Suprapubic skin (tissue), 4 donors: ENCODE measurements around the gene TMED10. TPM values are rescaled to one million over a fixed set of nuclear protein-coding genes. Genes with fewer than 3 reads are reported as not detected.

Experiments used
- DNase-seq, 2 donors: peaks; one replicate each; pipeline ENCODE4 v3.0.0-alpha.2; 2019; ENCODE audit warnings: low spot score in 2 of 2
- H3K27ac ChIP-seq: fragments of 200-600 bp; sonication (generic); one replicate; pipeline ENCODE4 v1.5.1; 2019
- H3K27me3 ChIP-seq: fragments of 200-600 bp; sonication (generic); one replicate; pipeline ENCODE4 v1.5.1; 2019
- H3K36me3 ChIP-seq: fragments of 200-600 bp; sonication (generic); one replicate; pipeline ENCODE4 v1.5.1; 2019
- H3K4me1 ChIP-seq: fragments of 200-600 bp; sonication (generic); one replicate; pipeline ENCODE4 v1.5.1; 2019
- H3K4me3 ChIP-seq: fragments of 200-600 bp; sonication (generic); one replicate; pipeline ENCODE4 v1.5.1; 2019; ENCODE audit warnings: mild to moderate bottlenecking
- H3K9me3 ChIP-seq: fragments of 200-600 bp; sonication (generic); one replicate; pipeline ENCODE4 v1.5.1; 2019
- EP300 ChIP-seq: sonication (generic); formaldehyde crosslinking; IDR thresholded peaks from one replicate; pipeline ENCODE4 v1.6.1; 2017; ENCODE audit warnings: antibody characterized with exemption
- POLR2A ChIP-seq, 2 donors: fragments of 450-650 bp; IDR thresholded peaks; one replicate each; pipeline ENCODE4 v1.6.1; 2017; ENCODE audit warnings: antibody characterized with exemption in 2 of 2, mild to moderate bottlenecking in 2 of 2, moderate library complexity in 2 of 2
- POLR2AphosphoS5 ChIP-seq, 3 donors: sonication (generic); formaldehyde crosslinking; IDR thresholded peaks; one replicate each; pipeline ENCODE4 v1.6.1; 2017; ENCODE audit warnings: antibody characterized with exemption in 3 of 3
- WGBS: methylation state at CpG from one replicate; pipeline ENCODE4 v1.1.5; 2018; 5-methylcytosine and 5-hydroxymethylcytosine counted together
- total RNA-seq, 4 donors: library from RNA; depleted of rRNA; stranded (reverse); fragments of >200 nt; gene quantifications; one replicate each; pipeline ENCODE4 v1.1.0, GENCODE V29; 2016
- TF ChIP-seq, protein P1 (sequence below), 2 donors: fragments of 200-600 bp in 1 of 2; fragments of 450-650 bp in 1 of 2; sonication (generic) in 1 of 2; IDR thresholded peaks; one replicate each; pipeline ENCODE4 v1.5.1; 2016 to 2019; ENCODE audit warnings: antibody characterized with exemption in 2 of 2, mild to moderate bottlenecking in 1 of 2, moderate library complexity in 1 of 2

Gene TMED10
- total RNA-seq, 4 donors from 2014 or later, result 123 to 235 (median 198) TPM

- Histone ChIP-seq H3K27ac (no peak overlapping the region), H3K9me3 (no peaks in the 10 kb centered on the region), H3K36me3 (no peaks in the 10 kb centered on the region), H3K4me3 (no peak overlapping the region), H3K27me3 (no peaks in the 10 kb centered on the region), H3K4me1 (no peaks in the 10 kb centered on the region)
- DNase-seq, result no peak
- 71% methylated on average over 4 of the region's 4 CpGs for WGBS
- no peak for TF ChIP-seq EP300
- TF ChIP-seq POLR2A (IDR thresholded peaks at IDR 0.05), result no peak
- no peak for TF ChIP-seq POLR2AphosphoS5 (IDR thresholded peaks at IDR 0.05)
- TF ChIP-seq, protein P1, sequence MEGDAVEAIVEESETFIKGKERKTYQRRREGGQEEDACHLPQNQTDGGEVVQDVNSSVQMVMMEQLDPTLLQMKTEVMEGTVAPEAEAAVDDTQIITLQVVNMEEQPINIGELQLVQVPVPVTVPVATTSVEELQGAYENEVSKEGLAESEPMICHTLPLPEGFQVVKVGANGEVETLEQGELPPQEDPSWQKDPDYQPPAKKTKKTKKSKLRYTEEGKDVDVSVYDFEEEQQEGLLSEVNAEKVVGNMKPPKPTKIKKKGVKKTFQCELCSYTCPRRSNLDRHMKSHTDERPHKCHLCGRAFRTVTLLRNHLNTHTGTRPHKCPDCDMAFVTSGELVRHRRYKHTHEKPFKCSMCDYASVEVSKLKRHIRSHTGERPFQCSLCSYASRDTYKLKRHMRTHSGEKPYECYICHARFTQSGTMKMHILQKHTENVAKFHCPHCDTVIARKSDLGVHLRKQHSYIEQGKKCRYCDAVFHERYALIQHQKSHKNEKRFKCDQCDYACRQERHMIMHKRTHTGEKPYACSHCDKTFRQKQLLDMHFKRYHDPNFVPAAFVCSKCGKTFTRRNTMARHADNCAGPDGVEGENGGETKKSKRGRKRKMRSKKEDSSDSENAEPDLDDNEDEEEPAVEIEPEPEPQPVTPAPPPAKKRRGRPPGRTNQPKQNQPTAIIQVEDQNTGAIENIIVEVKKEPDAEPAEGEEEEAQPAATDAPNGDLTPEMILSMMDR (IDR thresholded peaks at IDR 0.05), result no peak
Measured at GRCh38 chr14:75213172-75213571, 36.8 kb upstream of the TMED10 start.

DNA sequence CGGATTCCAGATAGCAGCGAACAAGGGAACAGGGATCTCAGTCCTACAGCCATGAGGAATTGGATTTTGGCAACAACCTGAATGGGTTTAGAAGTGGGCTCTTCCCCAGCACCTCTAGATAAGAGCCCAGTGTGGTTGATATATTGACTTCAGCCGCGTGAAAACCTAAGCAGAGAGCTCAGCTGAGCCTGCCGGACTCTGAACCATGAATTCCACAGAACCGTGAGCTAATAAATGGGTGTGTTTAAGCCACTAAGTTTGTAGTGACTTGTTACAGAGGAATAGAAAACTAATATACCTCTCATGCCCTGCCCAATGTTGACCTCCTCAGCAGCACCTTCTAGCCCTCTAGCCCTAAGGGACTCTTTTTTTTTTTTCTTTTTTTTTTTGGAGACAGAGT is 32.4 kb upstream of the TMED10 start:
- no peak overlapping the region for H3K4me3 ChIP-seq

GRCh38 chr14:75206190-75206589 is 29.8 kb upstream of the TMED10 start:
- Histone ChIP-seq H3K27me3 (no peaks in the 10 kb centered on the region), H3K27ac (no peak overlapping the region), H3K4me1 (peaks cover 22% of the 10 kb centered on the region), H3K9me3 (no peaks in the 10 kb centered on the region), H3K4me3 (no peak overlapping the region), H3K36me3 (no peaks in the 10 kb centered on the region)
- no peak for DNase-seq
- no peak for TF ChIP-seq POLR2A (IDR thresholded peaks at IDR 0.05)
- TF ChIP-seq POLR2AphosphoS5 (IDR thresholded peaks at IDR 0.05), result no peak
- TF ChIP-seq, protein P1 (IDR thresholded peaks at IDR 0.05), result no peak
- TF ChIP-seq EP300, result no peak
- 92% methylated on average over 3 of the region's 3 CpGs for WGBS

More for the DNA sequence above, 32.4 kb upstream of the TMED10 start:
- no peak for DNase-seq
- Histone ChIP-seq H3K4me1 (peaks cover 13% of the 10 kb centered on the region), H3K27ac (no peak overlapping the region), H3K9me3 (no peaks in the 10 kb centered on the region), H3K27me3 (no peaks in the 10 kb centered on the region), H3K36me3 (no peaks in the 10 kb centered on the region)
- no peak for TF ChIP-seq POLR2A (IDR thresholded peaks at IDR 0.05)
- TF ChIP-seq EP300, result no peak
- TF ChIP-seq POLR2AphosphoS5 (IDR thresholded peaks at IDR 0.05), result no peak
- TF ChIP-seq, protein P1 (IDR thresholded peaks at IDR 0.05), result no peak
- WGBS, result 88% methylated on average over 6 of the region's 6 CpGs

DNA sequence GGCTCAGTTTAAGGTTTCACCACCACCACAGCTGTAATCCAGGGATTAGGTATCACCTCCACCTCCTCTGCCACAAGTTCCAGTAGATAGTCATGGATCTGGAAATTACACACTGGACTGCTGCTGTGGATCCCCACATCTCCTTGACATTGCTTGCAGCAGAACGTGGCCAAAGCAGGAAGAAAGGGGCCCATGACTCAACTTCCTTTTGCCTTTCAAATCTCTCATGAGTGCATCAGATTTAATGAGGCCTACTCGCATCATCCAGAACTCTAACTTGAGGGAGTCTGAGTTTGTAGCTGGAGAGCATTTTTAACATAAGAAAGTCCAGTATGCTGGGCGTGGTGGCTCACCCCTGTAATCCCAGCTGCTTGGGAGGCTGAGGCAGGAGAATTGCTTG is 29.2 kb upstream of the TMED10 start:
- TF ChIP-seq POLR2AphosphoS5 (IDR thresholded peaks at IDR 0.05) (no peak), POLR2A (IDR thresholded peaks at IDR 0.05) (no peak), EP300 (no peak)
- TF ChIP-seq, protein P1 (IDR thresholded peaks at IDR 0.05), result no peak
- no peaks in the 10 kb centered on the region for H3K27me3 ChIP-seq
- peaks cover 25% of the 10 kb centered on the region for H3K4me1 ChIP-seq
- 74% methylated on average over 3 of the region's 3 CpGs for WGBS
- H3K27ac ChIP-seq, result no peak overlapping the region
- H3K9me3 ChIP-seq, result no peaks in the 10 kb centered on the region
- no peak for DNase-seq
- no peaks in the 10 kb centered on the region for H3K36me3 ChIP-seq
- no peak overlapping the region for H3K4me3 ChIP-seq

DNA sequence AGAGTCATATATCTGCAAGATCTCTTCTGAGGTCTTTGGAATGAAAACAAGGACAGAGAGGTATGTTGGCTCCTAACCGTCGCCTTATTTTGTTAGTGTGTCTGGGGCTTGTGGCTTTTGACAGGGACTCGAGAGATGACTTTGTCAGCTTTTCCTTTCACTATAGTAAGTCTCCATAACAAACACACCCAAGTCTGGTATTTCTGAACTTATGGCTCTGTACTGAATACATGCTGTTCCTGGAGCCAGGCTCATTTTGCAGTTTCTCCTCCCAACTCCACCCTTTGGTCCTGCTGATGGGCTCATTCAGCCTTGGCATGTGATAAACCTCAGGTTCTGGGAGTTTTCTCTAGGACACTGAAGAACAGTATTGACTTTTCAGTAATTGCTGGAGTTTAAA is 27.7 kb upstream of the TMED10 start:
- DNase-seq, result no peak
- H3K36me3 ChIP-seq, result no peaks in the 10 kb centered on the region
- TF ChIP-seq, protein P1 (IDR thresholded peaks at IDR 0.05), result no peak
- no peak for TF ChIP-seq EP300
- TF ChIP-seq POLR2AphosphoS5 (IDR thresholded peaks at IDR 0.05), result peak in 1 of 3 donors; percentile 16
- no peak for TF ChIP-seq POLR2A (IDR thresholded peaks at IDR 0.05)
- no peak overlapping the region for H3K4me3 ChIP-seq
- H3K27ac ChIP-seq, result peak overlapping the region; percentile 73
- no peaks in the 10 kb centered on the region for H3K27me3 ChIP-seq
- peaks cover 35% of the 10 kb centered on the region for H3K4me1 ChIP-seq
- no peaks in the 10 kb centered on the region for H3K9me3 ChIP-seq
- 50% methylated on average over 3 of the region's 3 CpGs for WGBS
